K562 (cell line): ENCODE measurements around the gene TDRD10. TPM values are rescaled to one million over a fixed set of nuclear protein-coding genes. Genes with fewer than 3 reads are reported as not detected.

Experiments used
- ARID3B ChIP-seq: fragments of 250-450 bp; sonication (Bioruptor Pico); IDR thresholded peaks from 2 replicates; pipeline ENCODE4 v1.4.0; 2020; ENCODE audit warnings: borderline replicate concordance
- CBFA2T3 ChIP-seq: fragments of 450-650 bp; IDR thresholded peaks from 2 replicates; pipeline ENCODE4 v1.6.1; 2017
- CREBBP ChIP-seq: IDR thresholded peaks from one replicate; pipeline ENCODE4 v1.6.1; 2012; ENCODE audit warnings: low read depth, mild to moderate bottlenecking, control low read depth, inconsistent platforms, low read length
- CREM ChIP-seq: IDR thresholded peaks from 2 replicates; pipeline ENCODE4 v1.6.1; 2014; ENCODE audit warnings: antibody characterized with exemption, low read depth
- DIDO1 ChIP-seq: fragments of 450-650 bp; IDR thresholded peaks from 2 replicates; pipeline ENCODE4 v1.6.1; 2016; ENCODE audit warnings: low read depth, missing biosample characterization, missing genetic modification characterization
- DPF2 ChIP-seq: fragments of 450-650 bp; IDR thresholded peaks from 2 replicates; pipeline ENCODE4 v1.6.1; 2016
- ETV6 ChIP-seq, 3 experiments: fragments of 150-350 bp in 1 of 3; sonication (generic) in 1 of 3; formaldehyde crosslinking in 1 of 3; IDR thresholded peaks; 2 replicates each; pipeline versions ENCODE4 v1.6.1 to v1.8.0; 2014 to 2022; ENCODE audit warnings: borderline replicate concordance in 2 of 3, low read depth in 2 of 3, antibody characterized with exemption in 1 of 3, low read length in 1 of 3, mild to moderate bottlenecking in 1 of 3, missing genetic modification reagents in 1 of 3
- HMG20A ChIP-seq: fragments of 450-650 bp; formaldehyde crosslinking; conservative IDR thresholded peaks from 2 replicates; pipeline ENCODE4 v1.4.0; 2020; ENCODE audit warnings: mild to moderate bottlenecking, mixed read lengths
- NR2F6 ChIP-seq: fragments of 450-650 bp; formaldehyde crosslinking; IDR thresholded peaks from 2 replicates; pipeline ENCODE4 v1.4.0; 2020; ENCODE audit warnings: mild to moderate bottlenecking
- PHB2 ChIP-seq: fragments of 450-650 bp; IDR thresholded peaks from 2 replicates; pipeline ENCODE4 v1.6.1; 2017; ENCODE audit warnings: low read depth
- RBM22 ChIP-seq: fragments of 200-400 bp; formaldehyde crosslinking; IDR thresholded peaks from 2 replicates; pipeline ENCODE4 v1.6.1; 2018; ENCODE audit warnings: low read length, low read depth; ENCODE audit not compliant: poor library complexity, severe bottlenecking
- SFPQ ChIP-seq: fragments of 200-400 bp; formaldehyde crosslinking; IDR thresholded peaks from 2 replicates; pipeline ENCODE4 v1.6.1; 2017; ENCODE audit warnings: mild to moderate bottlenecking, low read depth, low read length, moderate library complexity
- SMAD2 ChIP-seq: fragments of 150-350 bp; IDR thresholded peaks from 2 replicates; pipeline ENCODE4 v1.6.1; 2014; ENCODE audit warnings: low read depth, mild to moderate bottlenecking, low read length
- ZNF175 ChIP-seq: fragments of 200-800 bp; sonication (Bioruptor generic); IDR thresholded peaks from 2 replicates; pipeline ENCODE4 v1.6.1; 2016; ENCODE audit warnings: low read depth, mild to moderate bottlenecking, missing genetic modification characterization, missing compliant biosample characterization
- ZNF644 ChIP-seq: fragments of 200-800 bp; sonication (Bioruptor generic); IDR thresholded peaks from 2 replicates; pipeline ENCODE4 v1.6.1; 2016; ENCODE audit warnings: low read depth, missing genetic modification characterization, missing compliant biosample characterization
- polyA plus RNA-seq, 8 experiments: library from polyadenylated mRNA; depleted of rRNA in 4 of 8; stranded (reverse) in 5 of 8; unstranded in 3 of 8; fragments of >200 nt; fragmentation: Nextera tagmentation in 2 of 8; fragmentation: Illumina TruSeq in 1 of 8; extraction: Ambion mirVana in 2 of 8; extraction: Trizol in 1 of 8; gene quantifications; 2 replicates each; pipeline versions ENCODE4 v1.2.1 to v1.2.3, GENCODE V29; 2011 to 2014; ENCODE audit warnings: inconsistent platforms in 1 of 8, missing spikeins in 1 of 8
- total RNA-seq, 7 experiments: library from RNA; depleted of rRNA in 6 of 7; stranded (reverse); fragments of >200 nt in 6 of 7; fragmentation: Illumina TruSeq in 2 of 7; extraction: Trizol in 2 of 7; gene quantifications; 2 replicates each; pipeline versions ENCODE4 v1.2.1 to v1.2.3, GENCODE V29; 2011 to 2021; ENCODE audit warnings: low replicate concordance in 1 of 7
- TF ChIP-seq, protein P1 (sequence below): sonication (generic); formaldehyde crosslinking; IDR thresholded peaks from 2 replicates; pipeline ENCODE4 v1.8.0; 2022; ENCODE audit warnings: mild to moderate bottlenecking, missing genetic modification reagents
- TF ChIP-seq, protein P2 (sequence below): fragments of 450-650 bp; IDR thresholded peaks from 2 replicates; pipeline ENCODE4 v1.6.1; 2016

Gene TDRD10
- total and polyA plus RNA-seq, 9 of the 15 experiments (the other 6 are each of a cell fraction or from before 2014, with no cell fraction given), result not detected

GRCh38 chr1:154558720-154559465 lies 56.9 kb downstream of the TDRD10 start (continued):
- TF ChIP-seq, protein P1, sequence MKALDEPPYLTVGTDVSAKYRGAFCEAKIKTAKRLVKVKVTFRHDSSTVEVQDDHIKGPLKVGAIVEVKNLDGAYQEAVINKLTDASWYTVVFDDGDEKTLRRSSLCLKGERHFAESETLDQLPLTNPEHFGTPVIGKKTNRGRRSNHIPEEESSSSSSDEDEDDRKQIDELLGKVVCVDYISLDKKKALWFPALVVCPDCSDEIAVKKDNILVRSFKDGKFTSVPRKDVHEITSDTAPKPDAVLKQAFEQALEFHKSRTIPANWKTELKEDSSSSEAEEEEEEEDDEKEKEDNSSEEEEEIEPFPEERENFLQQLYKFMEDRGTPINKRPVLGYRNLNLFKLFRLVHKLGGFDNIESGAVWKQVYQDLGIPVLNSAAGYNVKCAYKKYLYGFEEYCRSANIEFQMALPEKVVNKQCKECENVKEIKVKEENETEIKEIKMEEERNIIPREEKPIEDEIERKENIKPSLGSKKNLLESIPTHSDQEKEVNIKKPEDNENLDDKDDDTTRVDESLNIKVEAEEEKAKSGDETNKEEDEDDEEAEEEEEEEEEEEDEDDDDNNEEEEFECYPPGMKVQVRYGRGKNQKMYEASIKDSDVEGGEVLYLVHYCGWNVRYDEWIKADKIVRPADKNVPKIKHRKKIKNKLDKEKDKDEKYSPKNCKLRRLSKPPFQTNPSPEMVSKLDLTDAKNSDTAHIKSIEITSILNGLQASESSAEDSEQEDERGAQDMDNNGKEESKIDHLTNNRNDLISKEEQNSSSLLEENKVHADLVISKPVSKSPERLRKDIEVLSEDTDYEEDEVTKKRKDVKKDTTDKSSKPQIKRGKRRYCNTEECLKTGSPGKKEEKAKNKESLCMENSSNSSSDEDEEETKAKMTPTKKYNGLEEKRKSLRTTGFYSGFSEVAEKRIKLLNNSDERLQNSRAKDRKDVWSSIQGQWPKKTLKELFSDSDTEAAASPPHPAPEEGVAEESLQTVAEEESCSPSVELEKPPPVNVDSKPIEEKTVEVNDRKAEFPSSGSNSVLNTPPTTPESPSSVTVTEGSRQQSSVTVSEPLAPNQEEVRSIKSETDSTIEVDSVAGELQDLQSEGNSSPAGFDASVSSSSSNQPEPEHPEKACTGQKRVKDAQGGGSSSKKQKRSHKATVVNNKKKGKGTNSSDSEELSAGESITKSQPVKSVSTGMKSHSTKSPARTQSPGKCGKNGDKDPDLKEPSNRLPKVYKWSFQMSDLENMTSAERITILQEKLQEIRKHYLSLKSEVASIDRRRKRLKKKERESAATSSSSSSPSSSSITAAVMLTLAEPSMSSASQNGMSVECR (CRISPR knock-in tag), result peak; percentile 97
- TF ChIP-seq SMAD2, result no peak
- TF ChIP-seq ZNF175, result peak; percentile 61; the same call in 1 of the 2 replicates
- peak; percentile 33; the same call in 1 of the 2 replicates for TF ChIP-seq CBFA2T3
- no peak for TF ChIP-seq NR2F6 (CRISPR knock-in tag)
- TF ChIP-seq, protein P2, sequence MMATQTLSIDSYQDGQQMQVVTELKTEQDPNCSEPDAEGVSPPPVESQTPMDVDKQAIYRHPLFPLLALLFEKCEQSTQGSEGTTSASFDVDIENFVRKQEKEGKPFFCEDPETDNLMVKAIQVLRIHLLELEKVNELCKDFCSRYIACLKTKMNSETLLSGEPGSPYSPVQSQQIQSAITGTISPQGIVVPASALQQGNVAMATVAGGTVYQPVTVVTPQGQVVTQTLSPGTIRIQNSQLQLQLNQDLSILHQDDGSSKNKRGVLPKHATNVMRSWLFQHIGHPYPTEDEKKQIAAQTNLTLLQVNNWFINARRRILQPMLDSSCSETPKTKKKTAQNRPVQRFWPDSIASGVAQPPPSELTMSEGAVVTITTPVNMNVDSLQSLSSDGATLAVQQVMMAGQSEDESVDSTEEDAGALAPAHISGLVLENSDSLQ, result peak; percentile 64
- TF ChIP-seq ARID3B (CRISPR knock-in tag), result no peak
- peak; percentile 94 for TF ChIP-seq CREM
- no peak for TF ChIP-seq PHB2
- no peak for TF ChIP-seq SFPQ
- peak; percentile 92 for TF ChIP-seq DIDO1 (tag)
- peak; percentile 25 for TF ChIP-seq DPF2
- TF ChIP-seq ETV6 (IDR thresholded peaks at IDR 0.05; ENCODE audit: borderline replicate concordance in 1 of 2, low read depth in 2 of 2, low read length in 1 of 2), result no peak
- peak; percentile 93; the same call in 1 of the 2 replicates for TF ChIP-seq ETV6 (CRISPR knock-in tag; IDR thresholded peaks at IDR 0.05; ENCODE audit: borderline replicate concordance)
- TF ChIP-seq RBM22, result no peak
- no peak for TF ChIP-seq ZNF644 (tag)
- TF ChIP-seq CREBBP, result no peak
- TF ChIP-seq HMG20A (CRISPR knock-in tag), result no peak
